Lung (tissue), 12 donors: ENCODE measurements around the gene APPBP2. TPM values are rescaled to one million over a fixed set of nuclear protein-coding genes. Genes with fewer than 3 reads are reported as not detected.
A peak's percentile ranks its signal among the peaks of the same experiment; 100 is the strongest.
"Not testable (repeated sequence)": the region's sequence is repeated elsewhere in the genome, so short reads cannot be mapped to it uniquely, and the experiment has no call there.

ENCODE experiments used
- ATAC-seq: fragments of 200-7000 bp; cut with Tn5 transposase; one replicate; pipeline ENCODE4 v1.9.1; 2020; ENCODE audit warnings: moderate number of reproducible peaks; ENCODE audit not compliant: insufficient read depth, low FRiP score
- DNase-seq, 3 donors: peaks; one replicate each; pipeline ENCODE4 v3.0.0-alpha.2; 2013 to 2017
- H3K27ac ChIP-seq, 2 donors: one replicate each; pipeline ENCODE4 v1.5.1; 2013; ENCODE audit warnings: mild to moderate bottlenecking in 2 of 2, moderate library complexity in 2 of 2, control low read depth in 1 of 2, inconsistent platforms in 1 of 2, low read depth in 1 of 2, low read length in 1 of 2
- H3K27me3 ChIP-seq, 3 donors: one replicate each; pipeline ENCODE4 v1.5.1; 2013; ENCODE audit warnings: low read length in 2 of 3; ENCODE audit not compliant: control insufficient read depth in 3 of 3, insufficient read depth in 3 of 3
- H3K36me3 ChIP-seq, 4 donors: one replicate each; pipeline ENCODE4 v1.5.1; 2013; ENCODE audit warnings: low read length in 4 of 4, mild to moderate bottlenecking in 1 of 4, moderate library complexity in 1 of 4; ENCODE audit not compliant: control insufficient read depth in 4 of 4, insufficient read depth in 4 of 4
- H3K4me1 ChIP-seq, 5 donors: one replicate each; pipeline ENCODE4 v1.5.1; 2013; ENCODE audit warnings: low read length in 5 of 5, mild to moderate bottlenecking in 2 of 5, moderate library complexity in 1 of 5; ENCODE audit not compliant: control insufficient read depth in 5 of 5, insufficient read depth in 5 of 5
- H3K4me3 ChIP-seq: one replicate; pipeline ENCODE4 v1.5.1; 2013; ENCODE audit warnings: mild to moderate bottlenecking, control low read depth, moderate library complexity
- H3K9ac ChIP-seq, 2 donors: one replicate each; pipeline ENCODE4 v1.5.1; 2013; ENCODE audit warnings: low read length in 2 of 2, control low read depth in 1 of 2; ENCODE audit not compliant: insufficient read depth in 1 of 2
- H3K9me3 ChIP-seq, 4 donors: one replicate each; pipeline ENCODE4 v1.5.1; 2013; ENCODE audit warnings: low read length in 3 of 4, mild to moderate bottlenecking in 1 of 4, moderate library complexity in 1 of 4; ENCODE audit not compliant: control insufficient read depth in 4 of 4, insufficient read depth in 3 of 4
- WGBS, 2 donors: extraction: QIAGEN DNeasy Blood & Tissue Kit; methylation state at CpG; one replicate each; pipeline ENCODE4 v1.1.7; 2013; 5-methylcytosine and 5-hydroxymethylcytosine counted together
- polyA plus RNA-seq, 2 donors: library from polyadenylated mRNA; stranded (reverse); fragments of 200-250 nt; gene quantifications; one replicate each; pipeline ENCODE4 v1.2.1, GENCODE V29; 2013
- total RNA-seq, 2 donors: library from RNA; depleted of rRNA in 1 of 2; stranded (reverse); fragments of >200 nt in 1 of 2; gene quantifications; one replicate each; pipeline ENCODE4 v1.2.1, GENCODE V29; 2014 to 2021
- TF ChIP-seq, protein P1 (sequence below): IDR thresholded peaks from 2 replicates; pipeline ENCODE4 v1.5.1; 2012; ENCODE audit warnings: mild to moderate bottlenecking; ENCODE audit errors: control extremely low read depth, extremely low read depth
- donor health status: control.
- donor health status: control.
- donor health status: Bipolar disorder and iron deficiency.
- donor health status: healthy.
- donor health status: DM: yes; HTN: yes; CAD: no.

Gene APPBP2
- total and polyA plus RNA-seq, 4 donors: 5.7 to 57.8 (median 20.6) TPM

GRCh38 chr17:60555786-60556185 is 29.7 kb upstream of the APPBP2 start:
- Histone ChIP-seq H3K36me3 (no peaks in the 10 kb centered on the region), H3K4me1 (no peaks in the 10 kb centered on the region), H3K9ac (no peak overlapping the region), H3K27me3 (no peaks in the 10 kb centered on the region), H3K27ac (no peak overlapping the region), H3K4me3 (no peak overlapping the region), H3K9me3 (peaks cover 0 to 4% (median 2%) of the 10 kb centered on the region in 4 donors)
- ATAC-seq (no peak), DNase-seq (no peak)
- 96 to 97% methylated on average over 4 of the region's 4 CpGs for WGBS, 2 donors
- TF ChIP-seq, protein P1, sequence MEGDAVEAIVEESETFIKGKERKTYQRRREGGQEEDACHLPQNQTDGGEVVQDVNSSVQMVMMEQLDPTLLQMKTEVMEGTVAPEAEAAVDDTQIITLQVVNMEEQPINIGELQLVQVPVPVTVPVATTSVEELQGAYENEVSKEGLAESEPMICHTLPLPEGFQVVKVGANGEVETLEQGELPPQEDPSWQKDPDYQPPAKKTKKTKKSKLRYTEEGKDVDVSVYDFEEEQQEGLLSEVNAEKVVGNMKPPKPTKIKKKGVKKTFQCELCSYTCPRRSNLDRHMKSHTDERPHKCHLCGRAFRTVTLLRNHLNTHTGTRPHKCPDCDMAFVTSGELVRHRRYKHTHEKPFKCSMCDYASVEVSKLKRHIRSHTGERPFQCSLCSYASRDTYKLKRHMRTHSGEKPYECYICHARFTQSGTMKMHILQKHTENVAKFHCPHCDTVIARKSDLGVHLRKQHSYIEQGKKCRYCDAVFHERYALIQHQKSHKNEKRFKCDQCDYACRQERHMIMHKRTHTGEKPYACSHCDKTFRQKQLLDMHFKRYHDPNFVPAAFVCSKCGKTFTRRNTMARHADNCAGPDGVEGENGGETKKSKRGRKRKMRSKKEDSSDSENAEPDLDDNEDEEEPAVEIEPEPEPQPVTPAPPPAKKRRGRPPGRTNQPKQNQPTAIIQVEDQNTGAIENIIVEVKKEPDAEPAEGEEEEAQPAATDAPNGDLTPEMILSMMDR: no peak

DNA sequence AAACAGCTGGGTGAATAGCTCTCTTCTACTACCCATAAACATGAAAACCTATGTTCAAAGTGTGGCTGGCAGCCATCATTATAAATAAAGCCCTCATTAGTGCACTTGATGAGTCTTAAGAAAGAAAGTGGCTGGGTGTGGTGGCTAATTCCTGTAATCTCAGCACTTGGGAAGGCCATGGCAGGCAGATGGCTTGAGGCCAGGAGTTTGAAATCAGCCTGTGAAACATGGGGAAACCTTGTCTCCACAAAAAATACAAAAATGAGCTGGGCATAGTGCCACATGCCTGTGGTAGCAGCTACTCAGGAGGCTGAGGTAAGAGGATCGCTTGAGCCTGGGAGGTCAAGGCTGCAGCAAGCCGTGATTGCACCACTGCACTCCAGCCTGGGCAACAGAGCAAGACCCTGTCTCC is 28.3 kb upstream of the APPBP2 start:
- DNase-seq (peak in 1 of 3 donors; percentile 28), ATAC-seq (peak; percentile 58)
- Histone ChIP-seq H3K4me1 (no peaks in the 10 kb centered on the region), H3K9ac (no peak overlapping the region), H3K36me3 (no peaks in the 10 kb centered on the region), H3K27ac (no peak overlapping the region), H3K9me3 (peaks cover 0 to 4% (median 2%) of the 10 kb centered on the region in 4 donors), H3K27me3 (no peaks in the 10 kb centered on the region), H3K4me3 (no peak overlapping the region)
- TF ChIP-seq, protein P1: no peak
- WGBS, 2 donors: 59 to 73% methylated on average over 2 of the region's 2 CpGs

- ATAC-seq, H3K27me3 ChIP-seq, DNase-seq, H3K9ac ChIP-seq, H3K36me3 ChIP-seq, H3K4me3 ChIP-seq, H3K27ac ChIP-seq, H3K9me3 ChIP-seq, H3K4me1 ChIP-seq: not testable (repeated sequence)
- 98 to 100% methylated on average over 4 to 6 of the region's 13 CpGs for WGBS, 2 donors
Measured at GRCh38 chr17:60552255-60552654, 26.2 kb upstream of the APPBP2 start.

DNA sequence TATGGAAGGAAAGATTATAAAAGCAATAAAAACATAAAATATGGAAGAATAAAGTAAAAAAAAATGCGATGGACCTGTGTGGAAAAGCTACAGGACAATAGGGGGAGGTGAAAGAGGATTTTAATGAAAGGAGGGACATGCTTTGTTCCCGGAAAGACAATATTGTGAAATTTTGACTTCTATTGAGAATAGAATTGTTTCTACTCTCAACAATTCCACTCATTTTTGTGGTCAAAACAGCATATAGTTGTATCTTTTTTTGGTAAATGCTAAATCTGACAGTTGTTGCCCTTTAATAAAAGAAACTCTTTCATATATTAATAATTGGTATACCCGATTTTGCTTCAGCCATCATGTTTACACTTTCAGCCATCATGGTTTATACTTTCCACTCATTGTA is 22.9 kb upstream of the APPBP2 start:
- Histone ChIP-seq H3K36me3 (no peaks in the 10 kb centered on the region), H3K9me3 (peaks cover 0 to 4% (median 2%) of the 10 kb centered on the region in 4 donors), H3K9ac (no peak overlapping the region), H3K4me1 (no peaks in the 10 kb centered on the region), H3K27ac (no peak overlapping the region), H3K27me3 (no peaks in the 10 kb centered on the region), H3K4me3 (no peak overlapping the region)
- no peak for DNase-seq
- TF ChIP-seq, protein P1: no peak
- no peak for ATAC-seq
- WGBS, 2 donors: 82 to 90% methylated on average over 3 of the region's 3 CpGs
